ENCODE measurements around the gene CRHR1.

- TF ChIP-seq EZH2phosphoT487 (IDR thresholded peaks at IDR 0.05; ENCODE audit: insufficient read depth, low read depth) (no peak), EZH2 (IDR thresholded peaks at IDR 0.05; ENCODE audit: insufficient read depth, poor library complexity, severe bottlenecking) (no peak)
These were observed 6.7 kb upstream of the CRHR1 start for GRCh38 chr17:45777388-45777787.

Data from GM23248 (cell line).